LNCaP clone FGC (cell line): ENCODE results near the gene CPB2.

Experiments
- DNase-seq: peaks from one replicate; pipeline ENCODE4 v3.0.0-alpha.2; 2011; ENCODE audit warnings: low read depth
- H3K4me3 ChIP-seq: 2 replicates; pipeline ENCODE4 v1.5.1; 2011; ENCODE audit warnings: mild to moderate bottlenecking, low read depth, low read length, control low read depth
- CTCF ChIP-seq: IDR thresholded peaks from 2 replicates; pipeline ENCODE4 v1.5.1; 2012; ENCODE audit warnings: mild to moderate bottlenecking; ENCODE audit not compliant: control insufficient read depth, insufficient read depth; ENCODE audit errors: extremely low read depth

Gene CPB2

GRCh38 chr13:46111151-46111550 lies 6.3 kb upstream of the CPB2 start:
- no peak for DNase-seq
- no peak for TF ChIP-seq CTCF
- no peak overlapping the region for H3K4me3 ChIP-seq

- H3K4me3 ChIP-seq: no peak overlapping the region
- DNase-seq: no peak
- TF ChIP-seq CTCF: no peak
Measured at GRCh38 chr13:46109451-46109850, 4.6 kb upstream of the CPB2 start.

- TF ChIP-seq CTCF: no peak
- DNase-seq: no peak
- no peak overlapping the region for H3K4me3 ChIP-seq
Measured at GRCh38 chr13:46106839-46107371, 2.1 kb upstream of the CPB2 start.

- H3K4me3 ChIP-seq: no peak overlapping the region
- TF ChIP-seq CTCF: no peak
- DNase-seq: no peak
Measured at GRCh38 chr13:46103037-46103436, 1.8 kb downstream of the CPB2 start.

GRCh38 chr13:46102255-46102605 lies 2.6 kb downstream of the CPB2 start:
- no peak overlapping the region for H3K4me3 ChIP-seq
- TF ChIP-seq CTCF: no peak
- DNase-seq: no peak

- no peak for TF ChIP-seq CTCF
- peak; percentile 17 for DNase-seq
- H3K4me3 ChIP-seq: no peak overlapping the region
Measured at GRCh38 chr13:46101484-46102254, 3.2 kb downstream of the CPB2 start.

GRCh38 chr13:46101002-46101401 lies 3.8 kb downstream of the CPB2 start:
- DNase-seq: no peak
- no peak overlapping the region for H3K4me3 ChIP-seq
- no peak for TF ChIP-seq CTCF
